GM23338 (cell line): ENCODE measurements around the gene CHST15. TPM values are rescaled to one million over a fixed set of nuclear protein-coding genes. Genes with fewer than 3 reads are reported as not detected.

Source experiments
- ATAC-seq: fragments of 200-7000 bp; cut with Tn5 transposase; 3 replicates; pipeline ENCODE4 v1.9.1; 2020
- DNase-seq: peaks from one replicate; pipeline ENCODE4 v3.0.0-alpha.2; 2015; ENCODE audit warnings: low spot score
- H2AFZ ChIP-seq: fragments of 200-600 bp; sonication (generic); 2 replicates; pipeline ENCODE4 v1.8.0; 2016; ENCODE audit warnings: antibody characterized with exemption, mild to moderate bottlenecking, moderate library complexity
- H3F3A ChIP-seq: fragments of 200-600 bp; sonication (generic); replicated peaks from 2 replicates; pipeline ENCODE4 v1.8.0; 2017; ENCODE audit warnings: antibody characterized with exemption, mixed run types, low read depth
- H3K27ac ChIP-seq: fragments of 200-600 bp; sonication (generic); 2 replicates; pipeline ENCODE4 v1.6.1; 2016; ENCODE audit warnings: low read depth
- H3K27me3 ChIP-seq: fragments of 200-600 bp; sonication (generic); 2 replicates; pipeline ENCODE4 v1.8.0; 2016; ENCODE audit warnings: mild to moderate bottlenecking, mixed run types, moderate library complexity; ENCODE audit not compliant: insufficient read depth
- H3K36me3 ChIP-seq: fragments of 200-600 bp; sonication (generic); 2 replicates; pipeline ENCODE4 v1.8.0; 2016; ENCODE audit warnings: mild to moderate bottlenecking; ENCODE audit not compliant: insufficient read depth
- H3K4me1 ChIP-seq: fragments of 200-600 bp; sonication (generic); 2 replicates; pipeline ENCODE4 v1.8.0; 2016; ENCODE audit warnings: mild to moderate bottlenecking, moderate library complexity; ENCODE audit not compliant: insufficient read depth
- H3K4me2 ChIP-seq: fragments of 200-600 bp; sonication (generic); 2 replicates; pipeline ENCODE4 v1.7.1; 2017; ENCODE audit warnings: mixed run types
- H3K4me3 ChIP-seq: fragments of 200-600 bp; sonication (generic); 2 replicates; pipeline ENCODE4 v1.6.1; 2016; ENCODE audit warnings: mixed run types
- H3K79me2 ChIP-seq: fragments of 200-600 bp; sonication (generic); replicated peaks from 2 replicates; pipeline ENCODE4 v1.8.0; 2017; ENCODE audit warnings: mild to moderate bottlenecking; ENCODE audit not compliant: insufficient read depth
- H3K9me2 ChIP-seq: fragments of 200-600 bp; sonication (generic); 2 replicates; pipeline ENCODE4 v1.8.0; 2017; ENCODE audit not compliant: insufficient read depth
- H4K20me1 ChIP-seq: fragments of 200-600 bp; sonication (generic); replicated peaks from 2 replicates; pipeline ENCODE4 v1.8.0; 2017; ENCODE audit warnings: mild to moderate bottlenecking; ENCODE audit not compliant: insufficient read depth
- H3K27ac Mint-ChIP-seq: 2 replicates; pipeline ENCODE4 v1.8.0; 2020; ENCODE audit warnings: inconsistent platforms, mild to moderate bottlenecking, moderate library complexity, mixed read lengths
- H3K27me3 Mint-ChIP-seq: 3 replicates; pipeline ENCODE4 v1.8.0; 2022; ENCODE audit warnings: low read depth, mild to moderate bottlenecking, moderate library complexity, mixed read lengths, inconsistent platforms; ENCODE audit not compliant: insufficient read depth, poor library complexity
- H3K36me3 Mint-ChIP-seq: 3 replicates; pipeline ENCODE4 v1.8.0; 2021; ENCODE audit warnings: low read depth, mild to moderate bottlenecking, inconsistent platforms, moderate library complexity, mixed read lengths
- H3K4me1 Mint-ChIP-seq: 3 replicates; pipeline ENCODE4 v1.8.0; 2020; ENCODE audit warnings: mild to moderate bottlenecking, inconsistent platforms, mixed read lengths
- H3K4me3 Mint-ChIP-seq: 3 replicates; pipeline ENCODE4 v1.8.0; 2021; ENCODE audit warnings: moderate library complexity, mild to moderate bottlenecking, inconsistent platforms, mixed read lengths
- H3K9me3 Mint-ChIP-seq: 3 replicates; pipeline ENCODE4 v1.8.0; 2020; ENCODE audit warnings: moderate library complexity, mild to moderate bottlenecking, inconsistent platforms, mixed read lengths
- CREB1 ChIP-seq: fragments of 250-450 bp; sonication (Bioruptor Pico); IDR thresholded peaks from 2 replicates; pipeline ENCODE4 v1.5.0; 2020; ENCODE audit warnings: low read depth, mild to moderate bottlenecking, moderate library complexity
- ETS1 ChIP-seq: IDR thresholded peaks from 2 replicates; pipeline ENCODE4 v1.6.1; 2016; ENCODE audit warnings: antibody characterized with exemption
- EZH2 ChIP-seq: fragments of 200-600 bp; sonication (generic); IDR thresholded peaks from one replicate; pipeline ENCODE4 v1.8.0; 2017; ENCODE audit warnings: antibody characterized with exemption, mild to moderate bottlenecking, low read depth; ENCODE audit not compliant: unreplicated experiment
- EZH2phosphoT487 ChIP-seq: fragments of 200-600 bp; sonication (generic); IDR thresholded peaks from one replicate; pipeline ENCODE4 v1.8.1; 2018; ENCODE audit warnings: antibody characterized with exemption; ENCODE audit not compliant: unreplicated experiment
- JUNB ChIP-seq: IDR thresholded peaks from one replicate; pipeline ENCODE4 v1.6.1; 2016; ENCODE audit warnings: antibody characterized with exemption; ENCODE audit not compliant: unreplicated experiment
- NANOG ChIP-seq: IDR thresholded peaks from 2 replicates; pipeline ENCODE4 v1.6.1; 2016; ENCODE audit warnings: antibody characterized with exemption, borderline replicate concordance
- POLR2AphosphoS5 ChIP-seq: IDR thresholded peaks from 2 replicates; pipeline ENCODE4 v1.6.1; 2016; ENCODE audit warnings: antibody characterized with exemption, low read depth
- REST ChIP-seq: IDR thresholded peaks from one replicate; pipeline ENCODE4 v1.6.1; 2018; ENCODE audit warnings: antibody characterized with exemption; ENCODE audit not compliant: unreplicated experiment
- STAT1 ChIP-seq: IDR thresholded peaks from one replicate; pipeline ENCODE4 v1.6.1; 2016; ENCODE audit warnings: antibody characterized with exemption; ENCODE audit not compliant: unreplicated experiment
- ZNF114 ChIP-seq: fragments of 250-450 bp; sonication (Bioruptor Pico); IDR thresholded peaks from 2 replicates; pipeline ENCODE4 v1.5.0; 2020; ENCODE audit warnings: mild to moderate bottlenecking, moderate library complexity
- ZNF331 ChIP-seq: fragments of 250-450 bp; sonication (Bioruptor Pico); IDR thresholded peaks from 2 replicates; pipeline ENCODE4 v1.5.0; 2020; ENCODE audit warnings: low read depth, mild to moderate bottlenecking, moderate library complexity
- ZNF462 ChIP-seq: fragments of 250-450 bp; sonication (Bioruptor Pico); IDR thresholded peaks from 2 replicates; pipeline ENCODE4 v1.5.0; 2020; ENCODE audit warnings: mild to moderate bottlenecking, moderate library complexity
- polyA plus RNA-seq: library from polyadenylated mRNA; unstranded; fragments of >200 nt; fragmentation: Nextera tagmentation; extraction: Ambion mirVana; gene quantifications from 2 replicates; pipeline ENCODE4 v1.2.1, GENCODE V29; 2016
- total RNA-seq: library from RNA; depleted of rRNA; stranded (reverse); fragments of >200 nt; shearing (Covaris generic); gene quantifications from 2 replicates; pipeline ENCODE4 v1.2.3, GENCODE V29; 2014

CHST15 gene
- total and polyA plus RNA-seq, 2 experiments from 2014 or later: 2.6 to 11.2 TPM

GRCh38 chr10:124003070-124003419, 90.4 kb downstream of the CHST15 start:
- ATAC-seq (no peak), DNase-seq (no peak)
- Histone ChIP-seq H3K9me2 (no peaks in the 10 kb centered on the region), H3K36me3 (no peaks in the 10 kb centered on the region), H3K4me2 (no peak overlapping the region), H3K79me2 (no peaks in the 10 kb centered on the region), H4K20me1 (no peaks in the 10 kb centered on the region), H3F3A (no peaks in the 10 kb centered on the region), H2AFZ (no peak overlapping the region), H3K27me3 (no peaks in the 10 kb centered on the region), H3K4me1 (no peaks in the 10 kb centered on the region), H3K4me3 (no peak overlapping the region), H3K27ac (no peak overlapping the region)
- Mint-ChIP-seq H3K27ac (no peak overlapping the region), H3K27me3 (peaks cover 17% of the 10 kb centered on the region), H3K9me3 (no peaks in the 10 kb centered on the region), H3K4me3 (no peak overlapping the region), H3K36me3 (no peaks in the 10 kb centered on the region), H3K4me1 (peaks cover 15% of the 10 kb centered on the region)
- TF ChIP-seq CREB1 (CRISPR knock-in tag) (no peak), EZH2 (no peak)

- Mint-ChIP-seq H3K9me3 (no peaks in the 10 kb centered on the region), H3K36me3 (no peaks in the 10 kb centered on the region), H3K4me1 (peaks cover 15% of the 10 kb centered on the region), H3K27ac (no peak overlapping the region), H3K4me3 (no peak overlapping the region), H3K27me3 (peaks cover 19% of the 10 kb centered on the region)
- no peaks in the 10 kb centered on the region for H3K9me2 ChIP-seq
- H2AFZ ChIP-seq: no peak overlapping the region
- H4K20me1 ChIP-seq: no peaks in the 10 kb centered on the region
- ATAC-seq (no peak), DNase-seq (no peak)
- no peaks in the 10 kb centered on the region for H3F3A ChIP-seq
- H3K4me1 ChIP-seq: no peaks in the 10 kb centered on the region
- H3K4me2 ChIP-seq: no peak overlapping the region
- no peaks in the 10 kb centered on the region for H3K79me2 ChIP-seq
- no peaks in the 10 kb centered on the region for H3K27me3 ChIP-seq
- no peak overlapping the region for H3K27ac ChIP-seq
- no peaks in the 10 kb centered on the region for H3K36me3 ChIP-seq
- no peak overlapping the region for H3K4me3 ChIP-seq
- no peak for TF ChIP-seq EZH2phosphoT487
- TF ChIP-seq NANOG: no peak
- no peak for TF ChIP-seq ETS1
- no peak for TF ChIP-seq STAT1
- TF ChIP-seq ZNF462 (CRISPR knock-in tag): no peak
- TF ChIP-seq JUNB: no peak
- TF ChIP-seq REST: no peak
- TF ChIP-seq EZH2: no peak
- no peak for TF ChIP-seq ZNF114 (CRISPR knock-in tag)
- TF ChIP-seq ZNF331 (CRISPR knock-in tag): no peak
- no peak for TF ChIP-seq POLR2AphosphoS5
These were observed 90.9 kb downstream of the CHST15 start for GRCh38 chr10:124002391-124003069.
